HepG2 (cell line): Measurements from ENCODE around the gene ATE1. TPM values are rescaled to one million over a fixed set of nuclear protein-coding genes. Genes with fewer than 3 reads are reported as not detected.
A peak's percentile ranks its signal among the peaks of the same experiment; 100 is the strongest.

Source experiments
- ARID4A ChIP-seq: sonication (generic); formaldehyde crosslinking; IDR thresholded peaks from 2 replicates; pipeline ENCODE4 v1.5.0; 2020; ENCODE audit warnings: mild to moderate bottlenecking, missing genetic modification reagents, borderline replicate concordance
- CHCHD3 ChIP-seq: sonication (generic); formaldehyde crosslinking; IDR thresholded peaks from 2 replicates; pipeline ENCODE4 v1.8.0; 2022; ENCODE audit warnings: mild to moderate bottlenecking, missing genetic modification reagents, moderate library complexity
- FOXA1 ChIP-seq, 2 experiments: fragments of 450-650 bp in 1 of 2; sonication (generic) in 1 of 2; formaldehyde crosslinking in 1 of 2; IDR thresholded peaks; 2 replicates each; pipeline versions ENCODE4 v1.4.0 to v1.6.1; 2016 to 2020; ENCODE audit warnings: missing genetic modification reagents in 1 of 2
- HNF1B ChIP-seq: sonication (generic); formaldehyde crosslinking; IDR thresholded peaks from 2 replicates; pipeline ENCODE4 v1.5.1; 2020; ENCODE audit warnings: mild to moderate bottlenecking, moderate library complexity, missing genetic modification reagents
- KDM6A ChIP-seq: IDR thresholded peaks from 2 replicates; pipeline ENCODE4 v1.6.1; 2016; ENCODE audit warnings: low read depth
- KLF6 ChIP-seq: IDR thresholded peaks from 2 replicates; pipeline ENCODE4 v1.8.0; 2016; ENCODE audit warnings: missing biosample characterization, missing genetic modification reagents
- MLLT10 ChIP-seq: sonication (generic); formaldehyde crosslinking; IDR thresholded peaks from 2 replicates; pipeline ENCODE4 v1.4.0; 2020; ENCODE audit warnings: missing genetic modification reagents
- MXD3 ChIP-seq: IDR thresholded peaks from 2 replicates; pipeline ENCODE4 v1.6.1; 2016; ENCODE audit warnings: mild to moderate bottlenecking, missing biosample characterization, missing genetic modification reagents
- PHF8 ChIP-seq: sonication (generic); formaldehyde crosslinking; IDR thresholded peaks from 2 replicates; pipeline ENCODE4 v1.5.0; 2020; ENCODE audit warnings: missing genetic modification reagents
- SCMH1 ChIP-seq: sonication (generic); formaldehyde crosslinking; IDR thresholded peaks from 2 replicates; pipeline ENCODE4 v1.9.0; 2021; ENCODE audit warnings: missing genetic modification reagents, mild to moderate bottlenecking, borderline replicate concordance
- THAP11 ChIP-seq: IDR thresholded peaks from 2 replicates; pipeline ENCODE4 v1.6.1; 2016; ENCODE audit warnings: missing biosample characterization, missing genetic modification reagents
- ZBTB21 ChIP-seq: sonication (generic); formaldehyde crosslinking; IDR thresholded peaks from 2 replicates; pipeline ENCODE4 v1.4.0; 2020; ENCODE audit warnings: missing genetic modification reagents
- ZFY ChIP-seq: sonication (generic); formaldehyde crosslinking; IDR thresholded peaks from 2 replicates; pipeline ENCODE4 v1.4.0; 2020; ENCODE audit warnings: missing genetic modification reagents
- ZKSCAN1 ChIP-seq: fragments of 150-350 bp; IDR thresholded peaks from 2 replicates; pipeline ENCODE4 v1.6.1; 2014; ENCODE audit warnings: low read length
- ZNF256 ChIP-seq: sonication (generic); formaldehyde crosslinking; conservative IDR thresholded peaks from 2 replicates; pipeline ENCODE4 v1.4.0; 2020; ENCODE audit warnings: missing genetic modification reagents
- ZNF331 ChIP-seq: sonication (generic); formaldehyde crosslinking; IDR thresholded peaks from 2 replicates; pipeline ENCODE4 v1.4.0; 2020; ENCODE audit warnings: missing genetic modification reagents
- ZNF333 ChIP-seq: sonication (generic); formaldehyde crosslinking; IDR thresholded peaks from 2 replicates; pipeline ENCODE4 v1.4.0; 2020; ENCODE audit warnings: mild to moderate bottlenecking, missing genetic modification reagents, borderline replicate concordance
- ZNF615 ChIP-seq: sonication (generic); formaldehyde crosslinking; IDR thresholded peaks from 2 replicates; pipeline ENCODE4 v1.5.0; 2020; ENCODE audit warnings: mild to moderate bottlenecking, missing genetic modification reagents, borderline replicate concordance
- ZNF761 ChIP-seq: sonication (generic); formaldehyde crosslinking; conservative IDR thresholded peaks from 2 replicates; pipeline ENCODE4 v1.4.0; 2020; ENCODE audit warnings: mild to moderate bottlenecking, missing genetic modification reagents
- ZNF850 ChIP-seq: sonication (generic); formaldehyde crosslinking; conservative IDR thresholded peaks from 2 replicates; pipeline ENCODE4 v1.9.0; 2021; ENCODE audit warnings: mild to moderate bottlenecking, missing genetic modification reagents
- ZZZ3 ChIP-seq: sonication (generic); formaldehyde crosslinking; IDR thresholded peaks from 2 replicates; pipeline ENCODE4 v1.4.0; 2020; ENCODE audit warnings: missing genetic modification reagents, mild to moderate bottlenecking, borderline replicate concordance
- polyA plus RNA-seq, 8 experiments: library from polyadenylated mRNA; depleted of rRNA in 3 of 8; stranded (reverse) in 7 of 8; unstranded in 1 of 8; fragments of >200 nt; fragmentation: Illumina TruSeq in 4 of 8; extraction: Trizol in 4 of 8; gene quantifications; 2 replicates each; pipeline versions ENCODE4 v1.2.1 to v1.2.3, GENCODE V29; 2011 to 2016; ENCODE audit warnings: low read depth in 4 of 8, missing spikeins in 1 of 8, mixed read lengths in 1 of 8; ENCODE audit not compliant: insufficient read depth in 1 of 8
- total RNA-seq, 5 experiments: library from RNA; depleted of rRNA; stranded (reverse); fragments of >200 nt; fragmentation: Illumina TruSeq; extraction: Trizol; gene quantifications; 2 replicates each; pipeline ENCODE4 v1.2.3, GENCODE V29; 2016; ENCODE audit warnings: low read depth in 1 of 5
- TF ChIP-seq, protein P1 (sequence below): IDR thresholded peaks from 2 replicates; pipeline ENCODE4 v1.6.1; 2016; ENCODE audit warnings: control low read depth

ATE1 gene
- total and polyA plus RNA-seq, 2 of the 13 experiments (the other 11 are each of a cell fraction or from before 2014, with no cell fraction given): 17.5 to 42.2 TPM

GRCh38 chr10:121974535-121975294, 46.9 kb upstream of the ATE1 start, which contains the start of gene NSMCE4A (continued):
- TF ChIP-seq, protein P1, sequence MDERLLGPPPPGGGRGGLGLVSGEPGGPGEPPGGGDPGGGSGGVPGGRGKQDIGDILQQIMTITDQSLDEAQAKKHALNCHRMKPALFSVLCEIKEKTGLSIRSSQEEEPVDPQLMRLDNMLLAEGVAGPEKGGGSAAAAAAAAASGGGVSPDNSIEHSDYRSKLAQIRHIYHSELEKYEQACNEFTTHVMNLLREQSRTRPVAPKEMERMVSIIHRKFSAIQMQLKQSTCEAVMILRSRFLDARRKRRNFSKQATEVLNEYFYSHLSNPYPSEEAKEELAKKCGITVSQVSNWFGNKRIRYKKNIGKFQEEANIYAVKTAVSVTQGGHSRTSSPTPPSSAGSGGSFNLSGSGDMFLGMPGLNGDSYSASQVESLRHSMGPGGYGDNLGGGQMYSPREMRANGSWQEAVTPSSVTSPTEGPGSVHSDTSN (CRISPR knock-in tag): no peak
- no peak for TF ChIP-seq ZNF333 (CRISPR knock-in tag)
- TF ChIP-seq ZNF256 (CRISPR knock-in tag): no peak
- peak; percentile 86 for TF ChIP-seq THAP11 (CRISPR knock-in tag)
- TF ChIP-seq KDM6A: no peak
- TF ChIP-seq PHF8 (CRISPR knock-in tag): peak; percentile 86
- TF ChIP-seq CHCHD3 (CRISPR knock-in tag): 0 out of 2 replicates have a peak, but pooled peaks have one; percentile 71
- no peak for TF ChIP-seq ZKSCAN1
- peak; percentile 73; the same call in 1 of the 2 replicates for TF ChIP-seq ARID4A
- TF ChIP-seq ZZZ3: no peak
- peak; percentile 60; the same call in 1 of the 2 replicates for TF ChIP-seq KLF6 (CRISPR knock-in tag)
- TF ChIP-seq ZBTB21 (CRISPR knock-in tag): no peak
- TF ChIP-seq SCMH1 (CRISPR knock-in tag): no peak
- no peak for TF ChIP-seq MLLT10 (CRISPR knock-in tag)
- TF ChIP-seq HNF1B (CRISPR knock-in tag): no peak
- TF ChIP-seq ZNF850: no peak
- peak; percentile 80; the same call in 1 of the 2 replicates for TF ChIP-seq ZNF331 (CRISPR knock-in tag)
- TF ChIP-seq ZFY (CRISPR knock-in tag): peak; percentile 95
- peak; percentile 27 for TF ChIP-seq MXD3 (CRISPR knock-in tag)
- TF ChIP-seq ZNF615 (CRISPR knock-in tag): no peak
- no peak; the same call in 1 of the 2 replicates for TF ChIP-seq ZNF761
- TF ChIP-seq FOXA1 (IDR thresholded peaks at IDR 0.05): no peak
- TF ChIP-seq FOXA1 (CRISPR knock-in tag; IDR thresholded peaks at IDR 0.05): no peak
